Measurements from ENCODE around the gene ST3GAL4. TPM values are rescaled to one million over a fixed set of nuclear protein-coding genes. Genes with fewer than 3 reads are reported as not detected.

Gene ST3GAL4
- total and polyA plus RNA-seq, 3 donors from 2014 or later = 102 to 221 (median 212) TPM

- peak overlapping the region; percentile 53 to 54 for H3K4me3 ChIP-seq
- 14 to 18% methylated on average over 12 of the region's 12 CpGs for WGBS, 2 donors
- intact Hi-C loops (cut with DNase I; ENCODE audit: low total_unique reads) = no loop called here
- H3K27ac ChIP-seq = peak overlapping the region; percentile 69 to 95
- no peaks in the 10 kb centered on the region for H3K9me3 ChIP-seq
- TF ChIP-seq, protein P1, sequence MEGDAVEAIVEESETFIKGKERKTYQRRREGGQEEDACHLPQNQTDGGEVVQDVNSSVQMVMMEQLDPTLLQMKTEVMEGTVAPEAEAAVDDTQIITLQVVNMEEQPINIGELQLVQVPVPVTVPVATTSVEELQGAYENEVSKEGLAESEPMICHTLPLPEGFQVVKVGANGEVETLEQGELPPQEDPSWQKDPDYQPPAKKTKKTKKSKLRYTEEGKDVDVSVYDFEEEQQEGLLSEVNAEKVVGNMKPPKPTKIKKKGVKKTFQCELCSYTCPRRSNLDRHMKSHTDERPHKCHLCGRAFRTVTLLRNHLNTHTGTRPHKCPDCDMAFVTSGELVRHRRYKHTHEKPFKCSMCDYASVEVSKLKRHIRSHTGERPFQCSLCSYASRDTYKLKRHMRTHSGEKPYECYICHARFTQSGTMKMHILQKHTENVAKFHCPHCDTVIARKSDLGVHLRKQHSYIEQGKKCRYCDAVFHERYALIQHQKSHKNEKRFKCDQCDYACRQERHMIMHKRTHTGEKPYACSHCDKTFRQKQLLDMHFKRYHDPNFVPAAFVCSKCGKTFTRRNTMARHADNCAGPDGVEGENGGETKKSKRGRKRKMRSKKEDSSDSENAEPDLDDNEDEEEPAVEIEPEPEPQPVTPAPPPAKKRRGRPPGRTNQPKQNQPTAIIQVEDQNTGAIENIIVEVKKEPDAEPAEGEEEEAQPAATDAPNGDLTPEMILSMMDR (IDR thresholded peaks at IDR 0.05) = no peak
- no peak for TF ChIP-seq POLR2A (IDR thresholded peaks at IDR 0.05)
- H3K4me1 ChIP-seq = peaks cover 75% of the 10 kb centered on the region
- H3K27me3 ChIP-seq = no peaks in the 10 kb centered on the region
- no peaks in the 10 kb centered on the region for H3K36me3 ChIP-seq (ENCODE audit: low read depth, missing control alignments)
- DNase-seq = no peak
Observed at GRCh38 chr11:126417091-126417862, 61.8 kb downstream of the ST3GAL4 start.

DNA sequence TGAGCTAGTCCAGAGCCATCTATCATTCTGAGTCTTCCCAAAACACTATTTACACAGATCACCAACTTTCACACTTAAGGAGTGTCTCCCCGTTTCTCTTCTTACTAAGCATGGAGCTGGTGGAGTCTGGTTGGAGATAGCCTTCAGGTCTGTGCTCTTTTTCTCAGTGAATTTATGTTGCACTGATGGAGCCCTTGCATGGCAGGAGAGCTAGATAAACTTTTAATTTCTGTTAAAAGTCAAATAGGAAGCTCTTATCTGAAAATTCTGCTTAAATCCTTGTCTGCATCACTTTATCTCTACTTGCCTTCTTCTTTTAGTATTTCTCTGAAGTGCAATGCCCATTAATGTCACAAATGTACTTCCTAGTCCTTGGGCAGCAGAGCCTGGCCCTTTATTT, 63.4 kb downstream of the ST3GAL4 start:
- no peak for DNase-seq
- no peaks in the 10 kb centered on the region for H3K9me3 ChIP-seq
- no peak for TF ChIP-seq POLR2A (IDR thresholded peaks at IDR 0.05)
- TF ChIP-seq, protein P1 (IDR thresholded peaks at IDR 0.05) = no peak
- no peaks in the 10 kb centered on the region for H3K36me3 ChIP-seq (ENCODE audit: low read depth, missing control alignments)
- intact Hi-C loops (cut with DNase I; ENCODE audit: low total_unique reads) = no loop called here
- no peak overlapping the region for H3K4me3 ChIP-seq
- peak overlapping the region; percentile 18 to 88 for H3K27ac ChIP-seq
- H3K27me3 ChIP-seq = no peaks in the 10 kb centered on the region
- 0 to 41% methylated on average over 1 of the region's 1 CpG for WGBS, 2 donors
- peaks cover 86% of the 10 kb centered on the region for H3K4me1 ChIP-seq

DNA sequence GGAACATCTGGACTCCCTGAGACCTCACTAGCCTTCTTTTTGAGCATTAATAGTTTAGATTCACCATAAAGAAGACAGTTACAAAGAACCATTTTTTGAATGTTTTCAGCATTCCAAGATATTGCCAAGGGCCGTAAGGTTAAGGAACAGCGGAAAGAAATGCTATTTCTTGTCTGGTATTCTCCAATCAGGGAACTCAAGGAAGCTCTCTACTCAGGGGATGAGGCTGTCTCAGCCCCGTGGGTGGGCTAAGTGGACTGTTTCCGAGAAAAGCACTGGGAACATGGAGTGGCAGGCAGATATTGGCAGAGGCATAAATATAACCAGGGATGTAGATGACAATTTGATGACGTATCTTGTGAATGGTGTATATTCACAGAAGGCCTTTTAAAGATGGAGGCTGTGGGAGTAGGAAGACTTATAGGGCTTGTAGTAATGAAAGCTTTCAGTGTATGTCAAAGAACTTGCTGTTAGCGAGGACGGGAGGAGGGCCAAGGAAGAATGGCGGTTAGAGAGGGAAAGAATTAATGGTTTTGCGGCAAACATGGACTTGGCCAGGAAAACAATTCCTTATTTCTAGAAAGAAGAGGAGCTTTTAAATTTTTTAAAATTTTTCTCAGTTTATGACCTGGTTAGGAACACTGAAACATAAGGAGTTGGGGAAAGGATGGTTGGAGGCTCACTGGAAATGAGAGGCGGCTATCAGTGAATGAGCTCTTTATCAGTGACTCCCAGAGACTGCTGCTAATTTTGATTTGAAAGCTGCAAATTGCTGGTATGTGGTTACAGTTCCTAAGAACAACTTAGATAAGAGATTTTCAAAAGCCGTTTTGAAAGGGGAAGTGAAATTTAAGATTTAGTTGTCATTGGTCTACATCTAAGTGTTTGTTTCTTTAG, 64.6 kb downstream of the ST3GAL4 start:
- Histone ChIP-seq H3K36me3 (ENCODE audit: low read depth, missing control alignments) (no peaks in the 10 kb centered on the region), H3K9me3 (no peaks in the 10 kb centered on the region), H3K4me3 (no peak overlapping the region), H3K4me1 (peaks cover 88% of the 10 kb centered on the region), H3K27me3 (no peaks in the 10 kb centered on the region), H3K27ac (peak overlapping the region; percentile 18 to 88)
- TF ChIP-seq, protein P1 (IDR thresholded peaks at IDR 0.05) = no peak
- TF ChIP-seq POLR2A (IDR thresholded peaks at IDR 0.05) = no peak
- peak; percentile 54 for DNase-seq
- 22 to 34% methylated on average over 11 of the region's 11 CpGs for WGBS, 2 donors
- intact Hi-C loops (cut with DNase I; ENCODE audit: low total_unique reads) = no loop called here

- no peak for DNase-seq
- H3K36me3 ChIP-seq (ENCODE audit: low read depth, missing control alignments) = no peaks in the 10 kb centered on the region
- no peak overlapping the region for H3K4me3 ChIP-seq
- 26 to 27% methylated on average over 6 of the region's 6 CpGs for WGBS, 2 donors
- TF ChIP-seq, protein P1 (IDR thresholded peaks at IDR 0.05) = no peak
- TF ChIP-seq POLR2A (IDR thresholded peaks at IDR 0.05) = no peak
- no peaks in the 10 kb centered on the region for H3K9me3 ChIP-seq
- intact Hi-C loops (cut with DNase I; ENCODE audit: low total_unique reads) = no loop called here
- peaks cover 82% of the 10 kb centered on the region for H3K4me1 ChIP-seq
- H3K27ac ChIP-seq = peak overlapping the region; percentile 18 to 88
- no peaks in the 10 kb centered on the region for H3K27me3 ChIP-seq
Observed at GRCh38 chr11:126420698-126421256, 65.3 kb downstream of the ST3GAL4 start.

All from testis (tissue), 3 donors.